Activated T-cell treated with anti-CD3 and anti-CD28 coated beads for 48 hours (primary cell): ENCODE measurements around the gene S100A6.
"Not testable (repeated sequence)": the region's sequence is repeated elsewhere in the genome, so short reads cannot be mapped to it uniquely, and the experiment has no call there.

Source experiments
- DNase-seq: peaks from one replicate; pipeline ENCODE4 v3.0.0-alpha.2; 2020; ENCODE audit warnings: low read depth

Gene S100A6

DNA sequence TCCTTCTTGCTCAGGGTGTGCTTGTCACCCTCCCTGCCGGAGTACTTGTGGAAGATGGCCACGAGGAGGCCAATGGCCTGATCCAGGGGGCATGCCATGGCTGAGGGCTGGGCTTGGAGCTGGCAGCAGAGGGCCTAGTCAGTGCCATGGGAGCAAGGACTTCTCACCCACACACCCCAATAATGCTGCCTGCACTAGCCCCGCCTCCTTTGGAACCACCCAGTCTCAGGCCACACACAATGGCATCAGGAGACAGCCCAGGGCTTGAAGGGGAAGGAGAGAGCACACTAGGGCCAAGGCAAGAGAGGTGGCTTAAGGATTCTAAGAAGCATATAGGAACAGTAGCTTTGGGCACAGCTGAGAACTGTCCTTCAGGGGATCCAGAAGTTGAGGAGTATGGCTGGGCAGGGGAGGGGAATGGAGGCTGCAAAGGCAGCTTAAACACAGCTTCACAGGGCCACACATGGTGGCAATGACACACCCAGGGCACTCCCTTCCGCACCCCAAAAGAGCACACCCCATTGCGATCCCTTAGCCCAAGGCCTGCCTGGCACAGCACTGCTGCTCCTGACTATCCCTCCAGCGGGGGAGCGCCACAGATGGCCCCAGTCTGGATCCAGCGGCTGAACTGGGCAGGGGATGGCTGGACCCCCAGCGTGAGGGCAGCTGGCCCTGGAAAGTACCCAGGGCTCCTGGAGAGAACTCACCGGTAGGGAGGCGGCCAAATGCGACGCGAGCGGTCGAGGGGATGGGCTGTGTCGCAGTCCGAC, at the start of gene S100A6:
TSS of gene S100A6 (minus strand) at position 750 of the 770 bp plus-strand sequence. CDS start at position 98, 652 bp downstream.
- no peak for DNase-seq

DNA sequence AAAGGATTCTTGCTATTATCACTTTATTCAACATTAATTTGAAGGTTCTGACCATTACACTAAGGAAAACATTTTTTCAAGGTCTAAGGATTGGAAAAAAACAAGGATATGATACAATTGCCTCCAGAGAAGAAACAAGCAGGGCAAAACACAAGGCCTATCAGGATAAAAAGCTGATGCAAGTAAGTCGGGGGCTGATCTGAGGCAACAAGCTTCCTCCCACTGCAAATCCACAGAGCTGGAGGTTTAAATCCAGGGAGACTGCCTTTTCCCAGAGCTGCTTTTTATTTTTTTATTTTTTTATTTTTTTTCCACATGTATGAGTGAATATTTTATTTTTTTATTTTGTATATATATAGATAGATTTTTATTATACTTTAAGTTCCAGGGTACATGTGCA, 49.2 kb upstream of the S100A6 start:
- no peak for DNase-seq

DNA sequence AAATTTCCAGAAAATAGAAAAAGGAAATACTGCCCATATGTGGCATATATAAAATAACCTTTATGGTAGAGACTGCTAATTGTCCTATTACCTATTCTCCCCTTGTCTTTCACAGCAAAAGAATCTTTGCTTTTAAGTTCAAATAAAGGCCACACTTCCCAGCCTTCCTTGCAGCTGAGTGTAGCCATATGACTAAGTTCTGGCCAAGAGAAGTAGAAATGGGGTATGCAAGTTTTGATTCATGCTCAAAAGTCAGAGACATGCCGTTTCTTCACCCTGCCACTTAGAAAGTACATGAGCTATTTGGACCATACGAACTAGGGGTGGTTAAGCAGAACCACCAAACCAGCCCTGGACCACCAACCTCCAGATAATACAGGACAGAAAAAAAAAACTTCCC, 48.2 kb upstream of the S100A6 start:
- DNase-seq = no peak

DNA sequence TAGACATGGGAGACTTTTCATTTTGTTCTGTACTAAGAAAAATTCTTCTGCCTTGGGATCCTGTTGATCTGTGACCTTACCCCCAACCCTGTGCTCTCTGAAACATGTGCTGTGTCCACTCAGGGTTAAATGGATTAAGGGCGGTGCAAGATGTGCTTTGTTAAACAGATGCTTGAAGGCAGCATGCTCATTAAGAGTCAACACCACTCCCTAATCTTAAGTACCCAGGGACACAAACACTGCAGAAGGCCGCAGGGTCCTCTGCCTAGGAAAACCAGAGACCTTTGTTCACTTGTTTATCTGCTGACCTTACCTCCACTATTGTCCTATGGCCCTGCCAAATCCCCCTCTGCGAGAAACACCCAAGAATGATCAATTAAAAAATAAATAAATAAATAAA, 47.7 kb upstream of the S100A6 start:
- DNase-seq = not testable (repeated sequence)

DNA sequence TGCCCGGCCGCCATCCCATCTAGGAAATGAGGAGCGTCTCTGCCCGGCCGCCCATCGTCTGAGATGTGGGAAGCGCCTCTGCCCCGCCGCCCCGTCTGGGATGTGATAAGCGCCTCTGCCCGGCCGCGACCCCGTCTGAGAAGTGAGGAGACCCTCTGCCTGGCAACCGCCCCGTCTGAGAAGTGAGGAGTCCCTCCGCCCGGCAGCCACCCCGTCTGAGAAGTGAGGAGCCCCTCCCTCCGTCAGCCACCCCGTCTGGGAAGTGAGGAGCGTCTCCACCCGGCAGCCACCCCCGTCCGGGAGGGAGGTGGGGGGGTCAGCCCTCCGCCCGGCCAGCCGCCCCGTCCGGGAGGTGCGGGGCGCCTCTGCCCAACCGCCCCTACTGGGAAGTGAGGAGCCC, 47.0 kb upstream of the S100A6 start:
- DNase-seq = not testable (repeated sequence)

DNA sequence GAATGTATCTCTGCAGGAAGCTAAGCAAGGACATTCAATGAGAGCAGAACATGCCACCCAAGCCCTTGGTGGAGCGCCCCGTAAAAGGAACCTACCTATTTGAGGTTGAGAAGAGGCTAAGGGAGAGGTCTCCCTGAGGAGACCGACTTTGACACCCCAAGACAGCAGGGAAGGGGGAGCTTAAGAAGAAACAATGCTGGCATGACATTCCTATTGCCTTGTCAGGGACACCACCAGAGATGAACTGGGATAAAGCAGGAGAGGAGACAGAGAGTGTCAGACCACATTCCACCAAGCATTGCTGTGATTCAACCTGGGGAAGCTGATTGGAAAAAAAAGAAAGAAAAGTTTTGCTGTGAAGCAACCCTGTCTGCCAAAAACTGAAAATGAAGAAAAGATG, 43.1 kb upstream of the S100A6 start:
- no peak for DNase-seq

DNA sequence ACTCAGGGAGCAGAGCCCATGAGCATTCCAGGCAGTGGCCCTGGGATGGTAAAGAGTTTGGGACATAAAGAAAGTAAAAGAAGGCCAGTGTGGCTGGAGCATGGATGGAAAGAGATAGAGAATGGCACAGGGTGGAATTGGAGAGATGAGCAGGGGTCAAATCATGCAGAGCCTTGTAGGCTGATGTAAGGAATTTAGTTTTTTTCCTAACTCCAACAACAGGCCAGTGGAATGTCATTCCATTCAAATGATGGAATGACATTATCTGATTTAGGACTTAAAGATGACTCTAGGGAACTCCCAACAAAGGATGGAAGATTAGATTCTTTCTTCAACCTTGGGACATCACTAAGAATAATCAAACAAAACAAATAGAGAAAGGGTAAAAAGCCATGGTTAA, 42.7 kb upstream of the S100A6 start:
- DNase-seq = no peak

DNA sequence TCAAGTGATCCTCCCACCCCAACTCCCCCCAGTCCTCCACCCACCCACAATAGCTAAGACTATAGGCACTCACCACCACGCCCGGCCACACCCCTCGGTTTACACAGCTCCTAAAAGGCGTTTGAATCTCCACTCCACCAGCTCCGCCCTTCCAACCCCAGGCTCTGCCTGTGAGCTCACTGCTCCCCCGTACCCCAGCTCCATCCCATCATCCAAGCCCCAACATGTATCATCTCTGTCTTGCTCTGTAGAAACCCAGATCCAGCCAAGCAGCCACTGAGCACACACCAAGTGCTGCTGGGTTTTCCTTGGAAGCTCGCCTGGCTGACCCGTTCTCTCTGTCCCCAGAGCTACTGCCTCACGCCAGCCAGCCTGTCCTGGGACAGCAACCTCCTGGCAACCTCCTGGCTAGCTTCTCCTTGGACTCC, 41.8 kb upstream of the S100A6 start:
- no peak for DNase-seq

DNA sequence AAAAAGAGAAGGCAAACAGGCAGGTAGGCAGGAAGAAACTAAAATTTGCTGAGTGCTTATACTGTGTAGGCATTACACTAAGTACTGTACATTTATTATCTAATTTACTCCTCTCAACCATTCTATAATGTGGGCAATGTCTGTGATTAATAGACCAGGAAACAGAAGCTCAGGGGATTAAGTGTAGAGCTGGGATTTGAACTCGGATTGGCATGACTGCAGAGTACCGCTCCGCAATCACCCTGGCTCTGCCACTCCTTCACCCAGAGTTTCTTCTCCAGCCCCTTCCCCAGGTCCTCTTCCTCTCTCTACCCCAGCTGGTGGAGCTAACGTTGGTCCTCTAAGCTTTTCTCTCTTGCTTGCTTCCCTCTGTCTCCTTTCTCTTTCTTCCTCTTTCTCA, 41.3 kb upstream of the S100A6 start:
- no peak for DNase-seq

DNA sequence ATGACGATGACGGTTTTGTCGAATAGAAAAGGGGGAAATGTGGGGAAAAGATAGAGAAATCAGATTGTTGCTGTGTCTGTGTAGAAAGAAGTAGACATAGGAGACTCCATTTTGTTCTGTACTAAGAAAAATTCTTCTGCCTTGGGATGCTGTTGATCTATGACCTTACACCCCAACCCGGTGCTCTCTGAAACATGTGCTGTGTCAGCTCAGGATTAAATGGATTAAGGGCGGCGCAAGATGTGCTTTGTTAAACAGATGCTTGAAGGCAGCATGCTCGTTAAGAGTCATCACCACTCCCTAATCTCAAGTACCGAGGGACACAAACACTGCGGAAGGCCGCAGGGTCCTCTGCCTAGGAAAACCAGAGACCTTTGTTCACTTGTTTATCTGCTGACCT, 39.7 kb upstream of the S100A6 start:
- DNase-seq = not testable (repeated sequence)

DNA sequence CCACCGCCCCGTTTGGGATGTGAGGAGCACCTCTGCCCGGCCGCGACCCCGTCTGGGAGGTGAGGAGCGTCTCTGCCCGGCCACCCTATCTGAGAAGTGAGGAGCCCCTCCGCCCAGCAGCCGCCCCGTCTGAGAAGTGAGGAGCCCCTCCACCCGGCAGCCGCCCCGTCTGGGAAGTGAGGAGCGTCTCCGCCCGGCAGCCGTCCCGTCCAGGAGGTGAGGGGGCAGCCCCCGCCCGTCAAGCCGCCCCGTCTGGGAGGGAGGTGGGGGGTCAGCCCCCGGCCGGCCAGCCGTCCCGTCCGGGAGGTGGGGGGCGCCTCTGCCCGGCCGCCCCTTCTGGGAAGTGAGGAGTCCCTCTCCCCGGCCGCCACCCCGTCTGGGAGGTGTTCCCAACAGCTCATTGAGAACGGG, 39.3 kb upstream of the S100A6 start:
- not testable (repeated sequence) for DNase-seq

DNA sequence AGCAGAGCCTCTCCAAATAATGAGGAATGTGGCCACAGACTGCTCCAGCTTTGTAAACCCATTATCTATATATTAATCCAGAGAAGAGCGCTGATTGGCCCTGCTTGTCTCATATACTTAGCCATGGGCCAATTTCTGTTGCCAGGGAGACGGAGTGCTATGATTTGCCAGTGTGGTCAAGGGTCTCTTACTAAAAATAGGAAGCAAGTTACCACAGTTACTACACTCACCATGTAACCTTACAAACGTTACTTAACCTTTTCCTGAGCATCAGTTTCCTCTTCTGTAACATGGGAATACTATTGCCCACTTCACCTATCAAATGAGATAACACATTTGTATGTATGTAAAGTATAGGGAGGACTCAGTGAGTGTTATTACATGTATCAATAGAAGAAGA, 37.6 kb upstream of the S100A6 start:
- DNase-seq = no peak

DNA sequence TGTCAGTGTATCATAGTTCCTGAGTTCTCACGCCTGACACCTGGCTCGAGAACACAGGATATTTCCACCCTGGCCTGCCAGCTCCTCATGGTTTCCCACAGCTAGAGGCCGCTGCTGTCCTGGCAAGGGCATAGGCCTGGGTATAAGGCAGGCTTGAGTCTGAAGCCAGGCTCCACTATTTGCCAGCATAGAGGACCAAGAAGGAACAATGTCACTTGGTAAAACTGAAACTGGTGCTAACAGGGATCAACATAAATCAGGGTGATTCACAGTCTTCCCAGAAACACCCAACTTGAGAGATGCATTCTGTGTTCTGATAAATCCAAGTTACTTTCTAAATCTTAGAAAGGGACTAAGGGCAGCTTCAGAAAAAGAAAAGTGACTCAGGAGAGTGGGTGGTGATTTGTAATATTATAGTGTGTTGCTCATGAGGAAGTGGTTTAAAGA, 36.8 kb upstream of the S100A6 start:
- DNase-seq = peak; percentile 60

DNA sequence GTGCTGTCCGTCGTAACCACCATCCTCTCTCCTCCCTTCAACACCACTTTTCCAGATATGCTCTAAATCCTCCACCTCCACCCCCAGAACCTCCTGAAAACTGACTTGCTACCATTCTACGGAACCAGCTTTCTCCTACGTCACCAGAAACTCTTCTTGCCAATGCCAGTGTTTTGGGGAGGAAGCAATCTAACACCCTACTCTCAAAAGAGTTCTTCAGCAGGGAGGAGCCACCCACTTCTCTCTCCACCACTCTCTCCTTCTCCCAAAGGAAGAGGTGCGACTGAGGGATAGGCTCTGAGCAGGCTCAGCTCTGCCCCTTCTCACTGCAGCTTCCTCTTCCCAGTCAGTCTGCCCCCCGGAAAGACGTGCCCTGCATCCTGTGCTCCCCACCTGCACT, 35.9 kb upstream of the S100A6 start:
- DNase-seq = no peak

DNA sequence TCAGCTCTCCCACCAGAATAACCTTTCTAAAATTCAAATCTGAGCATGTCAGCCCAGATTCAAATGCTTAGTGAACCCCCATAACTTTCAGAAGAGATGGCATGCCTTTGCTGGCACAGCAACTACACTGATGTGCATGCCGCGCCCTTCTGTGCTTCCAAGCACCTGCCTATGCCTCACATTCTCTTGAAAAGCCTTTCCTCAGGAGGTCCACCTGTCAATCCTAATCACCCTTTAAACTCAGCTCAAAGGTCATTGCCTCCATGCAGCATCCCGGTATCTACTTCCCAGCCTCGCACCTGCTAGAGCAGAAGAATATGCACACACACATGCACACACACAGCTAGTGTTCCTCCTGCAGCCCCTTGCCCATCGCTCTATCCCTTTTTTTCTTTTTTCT, 35.1 kb upstream of the S100A6 start:
- DNase-seq = no peak

DNA sequence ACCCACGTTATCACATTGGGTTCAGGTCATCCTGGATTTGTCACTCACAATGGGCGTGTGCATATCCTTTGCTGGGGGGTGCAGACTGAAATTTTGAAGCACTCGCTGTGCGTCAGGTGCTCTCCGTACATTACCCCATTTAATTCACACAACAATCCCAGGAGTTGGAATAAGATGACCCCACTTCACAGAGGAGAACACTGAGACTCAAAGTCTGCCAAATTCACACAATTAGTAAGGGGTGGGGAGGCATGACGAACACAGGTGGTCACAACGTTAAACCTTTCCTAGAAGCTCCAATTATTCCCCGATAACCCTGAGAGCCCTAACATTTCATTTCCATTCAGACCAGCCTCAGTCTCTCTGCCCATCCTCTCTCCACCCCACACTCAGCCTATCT, 33.7 kb upstream of the S100A6 start:
- no peak for DNase-seq

DNA sequence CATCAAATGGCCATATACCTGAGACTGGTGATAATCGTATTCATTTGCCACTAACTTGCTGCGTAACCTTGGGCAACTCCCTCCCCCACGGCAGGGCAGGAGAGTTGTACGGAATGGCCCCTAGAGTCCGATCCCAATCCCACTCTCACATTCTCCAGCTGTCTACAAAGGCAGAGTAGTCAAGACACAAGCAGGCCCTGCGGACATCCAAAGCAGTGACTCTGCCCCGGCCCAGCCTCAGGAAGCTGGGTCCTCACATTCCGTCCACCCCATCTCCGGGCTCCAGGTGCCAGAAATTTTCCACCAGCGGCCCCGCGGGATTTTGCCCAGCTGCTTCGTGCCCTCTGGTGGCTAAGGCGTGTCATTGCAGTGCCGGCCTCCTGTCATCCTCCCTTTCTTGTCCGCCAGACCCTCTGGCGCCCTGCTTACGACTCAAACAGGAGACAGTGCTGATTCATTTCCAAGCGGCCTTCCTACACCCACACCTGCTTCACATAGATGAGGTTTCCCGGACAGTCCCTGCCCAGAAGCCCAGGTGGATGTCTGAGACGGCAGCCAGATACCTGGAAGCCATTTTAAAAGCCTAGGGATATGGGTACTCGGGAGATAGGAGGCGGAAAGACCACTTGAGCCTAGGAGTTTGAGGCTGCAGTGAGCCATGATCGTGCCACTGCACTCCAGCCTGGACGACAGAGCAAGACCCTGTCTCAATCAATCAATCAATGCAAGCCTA, 32.7 kb upstream of the S100A6 start:
- DNase-seq = peak; percentile 82

DNA sequence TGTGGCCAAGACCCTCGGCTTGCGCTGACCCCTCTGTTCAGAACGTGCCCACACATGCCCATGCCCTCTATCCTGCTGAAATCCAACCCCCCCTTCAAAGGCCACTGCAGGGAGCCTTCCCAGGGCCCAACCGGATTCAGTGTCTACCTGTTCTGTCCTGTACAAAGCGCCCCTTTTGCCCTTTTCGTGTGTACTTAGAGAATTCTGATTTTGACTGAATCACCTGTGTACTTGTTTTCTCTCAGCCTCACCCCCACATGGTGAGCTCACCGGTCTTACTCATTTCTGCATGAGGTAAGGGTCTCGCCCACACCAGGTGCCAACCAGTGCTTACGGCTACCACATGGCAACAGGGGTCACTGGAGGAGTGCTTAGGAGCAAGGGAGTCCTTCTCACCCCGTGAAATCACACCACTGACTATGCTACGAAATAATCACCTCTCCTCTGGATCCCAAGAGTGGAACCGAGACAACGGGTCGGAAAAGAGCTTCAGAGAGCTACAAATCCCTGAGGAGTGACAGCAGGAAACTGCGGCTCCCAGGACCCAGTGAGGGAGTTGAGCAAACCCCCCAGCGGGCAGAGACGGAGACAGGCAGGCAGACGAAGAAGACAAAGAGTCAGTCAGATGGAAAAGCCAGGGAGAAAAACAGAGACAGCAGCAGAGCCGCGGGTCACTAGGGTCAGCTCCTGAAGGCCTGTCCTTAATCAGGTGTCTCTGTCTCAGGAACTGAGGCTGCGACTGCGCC, 32.0 kb upstream of the S100A6 start:
- peak; percentile 61 for DNase-seq

DNA sequence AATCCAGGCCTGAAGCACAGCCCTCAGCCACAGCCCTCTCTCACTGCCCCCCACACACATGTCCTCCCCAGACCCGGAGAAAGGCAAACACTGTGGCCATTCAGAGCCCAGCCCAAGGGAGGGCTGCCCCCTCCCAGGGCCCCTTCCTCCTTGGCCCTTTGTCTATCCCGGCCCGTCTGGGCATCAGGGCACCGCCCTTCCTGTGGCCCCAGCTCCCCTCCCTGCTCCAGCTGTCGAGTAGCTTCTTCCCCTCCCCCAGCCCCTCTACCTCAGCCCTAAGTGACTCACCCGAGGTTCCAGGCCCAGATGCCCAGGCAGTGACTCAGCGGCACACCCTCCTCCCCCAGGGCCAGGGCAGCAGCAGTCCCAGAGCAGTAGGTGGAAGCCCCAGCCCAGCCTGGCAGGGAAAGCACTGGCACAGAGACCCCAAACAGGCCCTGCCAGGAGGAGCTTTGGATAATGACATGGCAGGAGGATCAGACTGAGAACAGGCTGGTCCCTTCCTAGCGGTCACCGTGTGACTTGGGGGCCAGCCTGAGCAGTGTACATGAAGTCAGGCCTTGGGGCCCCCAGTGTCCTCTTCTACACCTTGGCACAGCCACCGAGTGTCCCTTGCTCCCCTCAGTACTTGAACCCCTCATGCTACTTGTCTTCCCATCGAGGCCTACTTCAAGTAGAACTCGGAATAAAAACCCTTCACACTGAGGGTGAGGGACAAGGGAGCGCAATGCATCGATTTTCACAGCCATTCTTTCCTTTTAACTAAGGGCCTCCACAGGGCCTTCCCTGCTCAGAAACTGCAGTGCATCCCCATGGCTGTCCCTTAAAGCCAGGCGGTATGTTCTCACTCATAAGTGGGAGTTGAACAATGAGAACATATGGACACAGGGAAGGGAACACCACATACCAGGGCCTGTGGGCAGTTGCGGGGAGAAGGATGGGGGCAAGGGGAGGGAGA, 30.9 kb upstream of the S100A6 start:
- peak; percentile 87 for DNase-seq

DNA sequence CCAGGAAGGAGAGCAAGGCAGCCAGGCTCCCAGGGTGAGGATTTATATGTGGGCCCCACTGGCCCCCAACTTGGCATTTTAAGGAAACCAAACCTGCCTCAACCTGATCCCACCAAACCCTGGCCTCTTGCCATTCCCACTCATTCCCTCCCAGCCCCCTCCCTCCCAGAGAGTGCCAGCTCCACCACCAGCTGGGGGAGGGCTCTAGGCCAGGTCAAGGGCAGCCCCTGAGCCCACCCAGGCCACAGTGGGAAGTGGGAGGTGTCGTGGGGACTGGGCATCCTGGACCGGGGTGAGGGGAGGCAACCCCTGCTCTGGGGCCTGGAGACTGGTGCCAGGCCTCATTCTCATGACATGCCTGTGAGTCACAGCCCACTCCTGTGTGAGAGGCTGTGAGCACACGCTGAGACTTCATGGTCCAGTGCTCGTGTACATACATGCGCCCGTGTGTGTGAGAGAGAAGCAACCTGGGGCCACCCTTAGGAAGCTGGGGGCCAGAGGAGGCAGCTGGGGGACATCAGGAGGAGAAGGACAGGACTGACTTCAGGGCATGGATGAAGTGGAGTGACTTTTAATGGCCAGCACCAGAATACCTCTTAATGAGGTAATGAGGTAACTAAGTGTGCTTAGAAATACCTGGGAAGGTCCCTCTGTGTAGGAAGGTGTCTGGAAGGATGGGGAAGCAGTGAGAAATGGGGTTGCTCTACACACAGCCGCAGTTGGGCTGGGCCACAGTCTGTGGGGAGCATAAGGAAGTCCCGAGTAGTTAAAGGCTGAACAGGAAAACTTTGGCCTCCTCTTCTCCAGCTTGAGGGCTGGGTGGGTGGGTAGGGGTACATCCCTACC, 30.0 kb upstream of the S100A6 start, which contains the start of gene S100A2:
TSS of gene S100A2 (minus strand) at position 316 of the 846 bp plus-strand sequence. CDS start 1,967 bp downstream, outside the sequence.
- peak; percentile 57 for DNase-seq
